Activated T-cell treated with anti-CD3 and anti-CD28 coated beads, Interleukin-2, amount 50 U/mL, for 1 hour (primary cell): ENCODE data around the gene ASIC4.

Experiments
- DNase-seq: peaks from one replicate; pipeline ENCODE4 v3.0.0-alpha.2; 2020

ASIC4 gene, protein sequence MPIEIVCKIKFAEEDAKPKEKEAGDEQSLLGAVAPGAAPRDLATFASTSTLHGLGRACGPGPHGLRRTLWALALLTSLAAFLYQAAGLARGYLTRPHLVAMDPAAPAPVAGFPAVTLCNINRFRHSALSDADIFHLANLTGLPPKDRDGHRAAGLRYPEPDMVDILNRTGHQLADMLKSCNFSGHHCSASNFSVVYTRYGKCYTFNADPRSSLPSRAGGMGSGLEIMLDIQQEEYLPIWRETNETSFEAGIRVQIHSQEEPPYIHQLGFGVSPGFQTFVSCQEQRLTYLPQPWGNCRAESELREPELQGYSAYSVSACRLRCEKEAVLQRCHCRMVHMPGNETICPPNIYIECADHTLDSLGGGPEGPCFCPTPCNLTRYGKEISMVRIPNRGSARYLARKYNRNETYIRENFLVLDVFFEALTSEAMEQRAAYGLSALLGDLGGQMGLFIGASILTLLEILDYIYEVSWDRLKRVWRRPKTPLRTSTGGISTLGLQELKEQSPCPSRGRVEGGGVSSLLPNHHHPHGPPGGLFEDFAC

GRCh38 chr2:219514196-219514761 lies at the start of gene ASIC4:
Gene ASIC4, plus strand, starts transcription at chr2:219514482. Its CDS starts 243 bp downstream, at chr2:219514725.
- no peak for DNase-seq

GRCh38 chr2:219465659-219466561 lies 48.4 kb upstream of the ASIC4 start:
- no peak for DNase-seq

DNA sequence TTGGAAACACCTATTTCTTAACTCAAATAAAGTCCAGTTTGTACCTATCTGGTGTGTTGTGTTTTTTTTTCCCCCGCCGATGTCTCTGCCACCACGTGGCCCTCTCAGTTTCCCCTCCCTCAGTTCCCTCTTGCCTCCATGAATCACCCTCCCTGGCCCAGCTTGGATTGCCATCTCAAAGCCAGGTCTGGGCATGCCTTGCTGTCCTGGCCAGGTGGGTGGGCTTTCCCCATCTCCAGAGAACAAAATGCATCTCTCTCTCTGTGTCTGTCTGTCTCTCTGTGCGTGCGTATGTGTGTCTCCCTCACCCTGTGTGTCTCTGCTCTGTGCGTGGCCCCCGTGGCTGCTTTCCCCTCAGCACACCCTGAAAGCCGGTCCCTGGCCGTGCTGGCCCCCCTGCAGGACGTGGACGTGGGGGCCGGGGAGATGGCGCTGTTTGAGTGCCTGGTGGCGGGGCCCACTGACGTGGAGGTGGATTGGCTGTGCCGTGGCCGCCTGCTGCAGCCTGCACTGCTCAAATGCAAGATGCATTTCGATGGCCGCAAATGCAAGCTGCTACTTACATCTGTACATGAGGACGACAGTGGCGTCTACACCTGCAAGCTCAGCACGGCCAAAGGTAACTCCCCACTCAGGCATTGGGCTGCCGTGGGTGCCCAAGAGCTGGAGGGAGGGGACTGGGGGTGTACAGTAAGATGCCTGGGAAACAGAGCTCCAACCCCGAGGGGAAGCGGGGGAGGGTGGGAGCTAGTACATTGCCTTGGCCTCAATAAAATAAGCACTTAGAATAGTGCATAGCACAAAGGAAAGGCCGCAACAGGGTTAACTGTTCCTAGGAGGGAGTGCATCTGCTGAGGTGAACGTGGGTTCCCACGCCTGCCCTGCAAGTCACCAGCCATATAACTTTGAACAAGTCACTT lies 47.2 kb upstream of the ASIC4 start:
- DNase-seq: no peak

- DNase-seq: no peak
These were observed 46.6 kb upstream of the ASIC4 start for GRCh38 chr2:219467736-219468075.

DNA sequence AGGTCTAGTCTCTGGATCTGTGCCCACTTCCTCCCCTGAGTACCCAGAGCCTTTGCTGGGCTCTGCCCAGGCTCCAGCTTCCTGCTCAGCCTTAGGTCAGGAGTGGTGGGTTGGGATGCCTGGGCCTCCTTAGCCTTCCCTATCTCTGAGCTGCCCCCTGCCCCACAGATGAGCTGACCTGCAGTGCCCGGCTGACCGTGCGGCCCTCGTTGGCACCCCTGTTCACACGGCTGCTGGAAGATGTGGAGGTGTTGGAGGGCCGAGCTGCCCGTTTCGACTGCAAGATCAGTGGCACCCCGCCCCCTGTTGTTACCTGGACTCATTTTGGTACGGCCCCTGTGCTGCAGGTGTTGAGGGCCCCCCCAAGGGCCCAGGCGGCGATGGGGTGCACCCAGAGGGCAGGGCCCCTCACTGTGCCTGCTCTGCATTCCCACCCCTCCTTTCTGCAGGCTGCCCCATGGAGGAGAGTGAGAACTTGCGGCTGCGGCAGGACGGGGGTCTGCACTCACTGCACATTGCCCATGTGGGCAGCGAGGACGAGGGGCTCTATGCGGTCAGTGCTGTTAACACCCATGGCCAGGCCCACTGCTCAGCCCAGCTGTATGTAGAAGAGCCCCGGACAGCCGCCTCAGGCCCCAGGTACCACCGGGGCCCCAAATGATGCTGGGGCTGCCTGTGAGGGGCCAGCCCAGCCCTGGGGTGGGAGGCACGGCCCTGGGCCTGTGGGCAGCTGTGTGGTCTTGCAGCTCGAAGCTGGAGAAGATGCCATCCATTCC lies 45.7 kb upstream of the ASIC4 start:
- no peak for DNase-seq

GRCh38 chr2:219469186-219469724 lies 45.0 kb upstream of the ASIC4 start:
- DNase-seq: no peak

GRCh38 chr2:219470429-219470828 lies 43.9 kb upstream of the ASIC4 start:
- DNase-seq: no peak

- no peak for DNase-seq
These were observed 42.6 kb upstream of the ASIC4 start for GRCh38 chr2:219471476-219472371.

DNA sequence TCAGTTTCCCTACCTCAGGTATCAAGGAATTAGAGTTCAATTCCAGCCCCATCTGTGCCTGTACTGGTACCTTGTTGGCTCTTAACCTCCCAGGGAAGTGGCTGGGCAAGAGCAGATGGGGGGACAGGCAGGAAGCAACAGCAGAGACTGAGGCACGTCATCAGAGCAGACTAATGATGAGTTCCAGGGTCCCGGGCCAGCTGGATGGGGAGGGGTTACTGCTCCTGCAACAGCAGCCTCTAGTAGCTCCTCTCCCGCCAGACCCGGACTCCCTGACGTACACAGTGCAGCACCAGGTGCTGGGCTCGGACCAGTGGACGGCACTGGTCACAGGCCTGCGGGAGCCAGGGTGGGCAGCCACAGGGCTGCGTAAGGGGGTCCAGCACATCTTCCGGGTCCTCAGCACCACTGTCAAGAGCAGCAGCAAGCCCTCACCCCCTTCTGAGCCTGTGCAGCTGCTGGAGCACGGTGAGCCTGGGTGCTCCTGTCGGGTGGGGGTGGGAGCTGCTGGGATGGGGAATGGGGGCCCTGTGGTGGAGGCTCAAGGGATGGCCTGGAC lies 41.6 kb upstream of the ASIC4 start:
- no peak for DNase-seq

DNA sequence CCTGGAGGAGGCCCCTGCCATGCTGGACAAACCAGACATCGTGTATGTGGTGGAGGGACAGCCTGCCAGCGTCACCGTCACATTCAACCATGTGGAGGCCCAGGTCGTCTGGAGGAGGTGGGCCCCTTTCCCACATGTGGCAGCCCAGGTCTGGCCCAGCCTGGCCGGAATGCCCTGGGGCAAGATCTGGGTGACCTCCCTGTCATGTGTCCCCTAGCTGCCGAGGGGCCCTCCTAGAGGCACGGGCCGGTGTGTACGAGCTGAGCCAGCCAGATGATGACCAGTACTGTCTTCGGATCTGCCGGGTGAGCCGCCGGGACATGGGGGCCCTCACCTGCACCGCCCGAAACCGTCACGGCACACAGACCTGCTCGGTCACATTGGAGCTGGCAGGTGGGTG lies 40.8 kb upstream of the ASIC4 start:
- DNase-seq: no peak

- no peak for DNase-seq
These were observed 39.8 kb upstream of the ASIC4 start for GRCh38 chr2:219474285-219475060.

DNA sequence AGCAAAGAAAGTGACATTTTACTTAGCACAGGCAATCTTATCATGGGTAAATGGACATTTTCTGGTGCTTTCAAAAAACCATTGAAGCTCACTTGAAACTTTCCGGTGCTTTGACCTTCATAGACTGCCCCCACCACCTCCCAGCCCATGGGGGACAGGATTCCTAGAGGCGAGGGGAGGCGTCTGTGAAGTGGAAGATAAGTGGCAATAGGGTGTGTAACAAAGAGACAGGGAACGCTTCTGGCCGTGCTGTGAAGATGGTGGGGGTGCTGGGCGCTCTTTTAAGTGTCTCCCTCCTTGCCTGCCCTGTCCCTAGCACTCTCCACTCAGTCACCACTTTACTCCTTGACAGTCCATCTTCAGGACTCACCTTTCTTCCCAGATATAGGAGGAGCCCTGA lies 39.0 kb upstream of the ASIC4 start:
- no peak for DNase-seq

GRCh38 chr2:219475697-219476651 lies 38.3 kb upstream of the ASIC4 start:
- DNase-seq: peak; percentile 66

DNA sequence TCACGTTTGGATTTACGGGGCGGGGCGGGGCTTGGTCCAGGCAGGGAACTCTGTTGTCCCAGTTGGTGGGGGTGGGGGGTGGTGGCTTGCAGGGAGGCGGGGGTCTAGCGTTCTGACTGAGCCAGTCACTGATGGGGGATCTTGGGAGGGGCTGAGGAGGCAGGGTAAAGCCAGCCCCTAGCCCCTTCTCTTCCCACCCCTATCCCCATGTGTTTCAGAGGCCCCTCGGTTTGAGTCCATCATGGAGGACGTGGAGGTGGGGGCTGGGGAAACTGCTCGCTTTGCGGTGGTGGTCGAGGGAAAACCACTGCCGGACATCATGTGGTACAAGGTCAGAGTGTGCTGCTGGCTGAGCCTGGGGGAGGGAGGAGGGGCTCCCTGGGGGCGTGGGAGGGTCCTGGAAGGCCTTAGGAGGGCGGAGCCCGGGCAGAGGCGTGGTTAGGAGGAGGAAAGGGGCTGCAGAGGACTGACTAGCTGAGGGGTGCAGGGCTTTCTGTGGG lies 37.6 kb upstream of the ASIC4 start:
- no peak for DNase-seq

DNA sequence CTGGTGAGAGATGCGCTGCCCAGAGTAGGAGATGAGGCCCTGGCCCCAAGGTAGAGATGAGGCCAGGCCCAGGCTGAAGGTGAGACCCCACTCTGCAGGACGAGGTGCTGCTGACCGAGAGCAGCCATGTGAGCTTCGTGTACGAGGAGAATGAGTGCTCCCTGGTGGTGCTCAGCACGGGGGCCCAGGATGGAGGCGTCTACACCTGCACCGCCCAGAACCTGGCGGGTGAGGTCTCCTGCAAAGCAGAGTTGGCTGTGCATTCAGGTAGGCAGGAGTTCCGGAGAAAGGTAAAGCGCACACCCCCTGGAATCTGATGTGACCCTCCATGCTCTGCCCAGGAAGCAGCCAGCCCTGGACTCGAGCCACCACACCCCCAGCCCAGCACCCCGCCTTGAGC lies 37.1 kb upstream of the ASIC4 start:
- DNase-seq: no peak

DNA sequence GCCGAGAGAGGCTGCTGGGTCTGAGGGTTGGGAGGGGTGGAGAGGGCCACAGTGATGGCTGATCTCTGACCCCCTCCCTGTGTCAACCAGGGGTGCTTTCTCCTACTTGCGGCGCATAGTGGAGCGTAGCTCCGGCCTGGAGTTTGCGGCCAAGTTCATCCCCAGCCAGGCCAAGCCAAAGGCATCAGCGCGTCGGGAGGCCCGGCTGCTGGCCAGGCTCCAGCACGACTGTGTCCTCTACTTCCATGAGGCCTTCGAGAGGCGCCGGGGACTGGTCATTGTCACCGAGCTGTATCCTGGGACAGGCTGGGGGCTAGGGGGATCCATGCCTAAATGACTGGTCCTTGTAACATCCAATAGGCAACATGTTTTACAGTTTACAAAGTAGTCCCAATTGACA lies 36.5 kb upstream of the ASIC4 start:
- no peak for DNase-seq

- no peak for DNase-seq
These were observed 35.4 kb upstream of the ASIC4 start for GRCh38 chr2:219478916-219479315.

GRCh38 chr2:219480004-219480403 lies 34.3 kb upstream of the ASIC4 start:
- DNase-seq: no peak
